ENCODE data around the gene OPRL1. TPM values are rescaled to one million over a fixed set of nuclear protein-coding genes. Genes with fewer than 3 reads are reported as not detected.

Gene OPRL1
- polyA plus RNA-seq, 1 of the 3 experiments (the other 2 are of a cell fraction), result 1.8 TPM

GRCh38 chr20:64050261-64051032, 29.4 kb upstream of the OPRL1 start:
- no peaks in the 10 kb centered on the region for H3K79me2 ChIP-seq (ENCODE audit: insufficient read depth)
- TF ChIP-seq MAX (IDR thresholded peaks at IDR 0.05; ENCODE audit: low read depth) (no peak), USF1 (IDR thresholded peaks at IDR 0.05; ENCODE audit: borderline replicate concordance, low read depth) (no peak), YY1 (IDR thresholded peaks at IDR 0.05; ENCODE audit: low read depth) (no peak), USF2 (IDR thresholded peaks at IDR 0.05; ENCODE audit: borderline replicate concordance, low read depth, low read length) (no peak), GATA2 (CRISPR knock-in tag; IDR thresholded peaks at IDR 0.05) (no peak), PBX3 (IDR thresholded peaks at IDR 0.05) (no peak), SIN3A (IDR thresholded peaks at IDR 0.05; ENCODE audit: borderline replicate concordance, low read depth, low read length) (no peak), MXI1 (IDR thresholded peaks at IDR 0.05; ENCODE audit: low read depth, low read length) (no peak), FOSL2 (IDR thresholded peaks at IDR 0.05; ENCODE audit: borderline replicate concordance, low read depth) (no peak), NRF1 (IDR thresholded peaks at IDR 0.05; ENCODE audit: low read depth, low read length) (no peak)
- TF ChIP-seq, protein P1, sequence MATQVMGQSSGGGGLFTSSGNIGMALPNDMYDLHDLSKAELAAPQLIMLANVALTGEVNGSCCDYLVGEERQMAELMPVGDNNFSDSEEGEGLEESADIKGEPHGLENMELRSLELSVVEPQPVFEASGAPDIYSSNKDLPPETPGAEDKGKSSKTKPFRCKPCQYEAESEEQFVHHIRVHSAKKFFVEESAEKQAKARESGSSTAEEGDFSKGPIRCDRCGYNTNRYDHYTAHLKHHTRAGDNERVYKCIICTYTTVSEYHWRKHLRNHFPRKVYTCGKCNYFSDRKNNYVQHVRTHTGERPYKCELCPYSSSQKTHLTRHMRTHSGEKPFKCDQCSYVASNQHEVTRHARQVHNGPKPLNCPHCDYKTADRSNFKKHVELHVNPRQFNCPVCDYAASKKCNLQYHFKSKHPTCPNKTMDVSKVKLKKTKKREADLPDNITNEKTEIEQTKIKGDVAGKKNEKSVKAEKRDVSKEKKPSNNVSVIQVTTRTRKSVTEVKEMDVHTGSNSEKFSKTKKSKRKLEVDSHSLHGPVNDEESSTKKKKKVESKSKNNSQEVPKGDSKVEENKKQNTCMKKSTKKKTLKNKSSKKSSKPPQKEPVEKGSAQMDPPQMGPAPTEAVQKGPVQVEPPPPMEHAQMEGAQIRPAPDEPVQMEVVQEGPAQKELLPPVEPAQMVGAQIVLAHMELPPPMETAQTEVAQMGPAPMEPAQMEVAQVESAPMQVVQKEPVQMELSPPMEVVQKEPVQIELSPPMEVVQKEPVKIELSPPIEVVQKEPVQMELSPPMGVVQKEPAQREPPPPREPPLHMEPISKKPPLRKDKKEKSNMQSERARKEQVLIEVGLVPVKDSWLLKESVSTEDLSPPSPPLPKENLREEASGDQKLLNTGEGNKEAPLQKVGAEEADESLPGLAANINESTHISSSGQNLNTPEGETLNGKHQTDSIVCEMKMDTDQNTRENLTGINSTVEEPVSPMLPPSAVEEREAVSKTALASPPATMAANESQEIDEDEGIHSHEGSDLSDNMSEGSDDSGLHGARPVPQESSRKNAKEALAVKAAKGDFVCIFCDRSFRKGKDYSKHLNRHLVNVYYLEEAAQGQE (IDR thresholded peaks at IDR 0.05; ENCODE audit: low read depth, low read length), result no peak
- no peak overlapping the region for H2AFZ ChIP-seq (ENCODE audit: low read depth)
- ChIA-PET CTCF (interaction anchor here (0.5 to 7.8 kb wide), 7 partner anchors 12 to 77 kb away, joined by 3 to 85 read pairs (median 3); partner anchors contain the start of genes PRPF6 and SAMD10), POLR2A (no interaction called here)
- H3K27me3 ChIP-seq (ENCODE audit: insufficient read depth), result peaks cover 32% of the 10 kb centered on the region
- H3K4me2 ChIP-seq, result no peak overlapping the region
- no peaks in the 10 kb centered on the region for H3F3A ChIP-seq (replicated peaks; ENCODE audit: insufficient read depth)
- H3K9ac ChIP-seq, result no peak overlapping the region
- H3K4me3 ChIP-seq (ENCODE audit: low read depth in 2 of 2, low read length in 1 of 2), result no peak overlapping the region
- no peaks in the 10 kb centered on the region for H4K20me1 ChIP-seq (ENCODE audit: insufficient read depth)
- H3K27ac ChIP-seq (ENCODE audit: low read depth in 2 of 2, low read length in 1 of 2), result no peak overlapping the region
- peaks cover 0 to 7% of the 10 kb centered on the region in 2 experiments; a peak in 1 of 4 replicates for H3K4me1 ChIP-seq (ENCODE audit: control insufficient read depth in 1 of 2, insufficient read depth in 2 of 2, low read depth in 1 of 2, low read length in 1 of 2)
- DNase-seq, result no peak
- H3K9me2 ChIP-seq, result no peaks in the 10 kb centered on the region
- no peaks in the 10 kb centered on the region for H3K9me3 ChIP-seq
- H3K36me3 ChIP-seq (replicated peaks in 1 of 2; ENCODE audit: control insufficient read depth in 1 of 2, insufficient read depth in 2 of 2, low read length in 1 of 2), result no peaks in the 10 kb centered on the region
- WGBS (ENCODE audit: low lambda C conversion rate), result 84% methylated on average over 17 of the region's 23 CpGs
